ENCODE measurements around the gene RIC1.
"Not testable (repeated sequence)": the region's sequence is repeated elsewhere in the genome, so short reads cannot be mapped to it uniquely, and the experiment has no call there.

RIC1 gene

GRCh38 chr9:5790923-5791322, 162.0 kb downstream of the RIC1 start:
- DNase-seq = no peak

DNA sequence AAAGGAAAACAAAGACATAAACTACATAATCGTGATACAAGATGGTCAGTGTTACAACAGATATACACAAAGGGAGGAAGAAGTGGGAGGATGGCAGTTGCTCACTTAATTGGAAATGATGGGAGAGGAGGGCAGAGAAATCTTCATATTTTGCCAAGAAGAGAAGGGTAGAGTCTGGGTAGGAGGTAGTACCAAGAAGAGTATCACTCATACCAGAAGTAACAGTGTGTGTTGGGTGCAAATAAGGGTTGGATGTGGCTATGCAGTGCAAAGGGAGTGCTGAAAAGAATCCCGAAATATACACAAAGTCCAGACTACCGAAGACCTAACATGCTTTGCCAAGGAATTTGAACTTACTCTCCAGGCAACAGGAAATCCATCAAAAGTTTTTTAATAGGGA, 163.0 kb downstream of the RIC1 start:
- DNase-seq = no peak

- DNase-seq = peak in 1 of 5 experiments; percentile 75
These were observed 164.9 kb downstream of the RIC1 start for GRCh38 chr9:5793812-5794211.

DNA sequence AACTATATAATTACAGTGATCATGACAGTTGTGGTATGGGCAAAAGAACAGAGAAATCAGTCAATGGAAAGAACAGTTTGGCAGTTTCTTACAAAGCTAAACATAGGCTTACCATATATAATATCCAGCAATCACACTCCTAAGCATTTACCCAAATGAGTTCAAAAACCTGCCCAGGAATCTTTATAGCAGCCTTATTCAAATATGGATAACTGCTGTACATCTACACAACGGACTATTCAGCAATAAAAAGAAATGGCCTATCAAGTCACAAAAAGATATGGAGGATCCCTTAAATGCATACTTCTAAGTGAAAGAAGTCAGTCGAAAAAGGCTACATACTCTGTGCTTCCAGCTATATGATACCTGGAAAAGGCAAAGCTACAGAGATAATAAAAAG, 167.4 kb downstream of the RIC1 start:
- DNase-seq = no peak

DNA sequence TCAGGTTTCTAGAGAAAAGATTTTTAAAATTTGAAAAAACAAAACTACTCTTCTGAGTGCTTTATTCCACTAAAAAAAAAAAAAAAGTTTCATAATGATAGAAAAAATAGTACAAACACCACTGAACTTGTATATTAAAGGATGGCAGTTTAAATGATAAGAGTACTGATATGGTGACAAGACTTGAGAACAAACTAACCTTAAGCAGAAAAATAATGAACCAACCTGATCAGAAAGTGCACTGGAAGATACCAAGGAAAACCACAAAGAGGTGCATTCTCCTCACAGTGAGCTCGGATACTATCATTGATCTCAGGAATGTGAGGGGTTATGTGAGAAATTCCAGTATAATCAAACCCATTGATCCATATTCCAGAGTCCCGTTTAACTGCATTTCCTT, 169.7 kb downstream of the RIC1 start:
- peak in 1 of 5 experiments; percentile 67 for DNase-seq

- peak in 1 of 5 experiments; percentile 24 for DNase-seq
These were observed 170.4 kb downstream of the RIC1 start for GRCh38 chr9:5799314-5799713.

DNA sequence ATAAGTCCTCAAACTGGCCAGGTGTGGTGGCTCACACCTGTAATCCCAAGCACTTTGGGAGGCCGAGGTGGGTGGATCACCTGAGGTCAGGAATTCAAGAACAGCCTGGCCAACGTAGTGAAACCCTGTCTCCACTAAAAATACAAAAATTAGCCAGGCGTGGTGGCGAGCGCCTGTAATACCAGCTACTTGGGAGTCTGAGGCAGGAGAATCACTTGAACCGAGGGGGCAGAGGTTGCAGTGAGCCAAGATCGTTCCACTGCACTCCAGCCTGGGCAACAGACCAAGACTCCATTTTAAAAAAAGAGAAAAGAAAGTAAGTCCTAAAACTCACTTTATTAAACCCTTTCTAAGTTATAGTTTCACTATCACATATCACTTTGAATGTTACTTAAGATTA, 171.5 kb downstream of the RIC1 start:
- not testable (repeated sequence) for DNase-seq

DNA sequence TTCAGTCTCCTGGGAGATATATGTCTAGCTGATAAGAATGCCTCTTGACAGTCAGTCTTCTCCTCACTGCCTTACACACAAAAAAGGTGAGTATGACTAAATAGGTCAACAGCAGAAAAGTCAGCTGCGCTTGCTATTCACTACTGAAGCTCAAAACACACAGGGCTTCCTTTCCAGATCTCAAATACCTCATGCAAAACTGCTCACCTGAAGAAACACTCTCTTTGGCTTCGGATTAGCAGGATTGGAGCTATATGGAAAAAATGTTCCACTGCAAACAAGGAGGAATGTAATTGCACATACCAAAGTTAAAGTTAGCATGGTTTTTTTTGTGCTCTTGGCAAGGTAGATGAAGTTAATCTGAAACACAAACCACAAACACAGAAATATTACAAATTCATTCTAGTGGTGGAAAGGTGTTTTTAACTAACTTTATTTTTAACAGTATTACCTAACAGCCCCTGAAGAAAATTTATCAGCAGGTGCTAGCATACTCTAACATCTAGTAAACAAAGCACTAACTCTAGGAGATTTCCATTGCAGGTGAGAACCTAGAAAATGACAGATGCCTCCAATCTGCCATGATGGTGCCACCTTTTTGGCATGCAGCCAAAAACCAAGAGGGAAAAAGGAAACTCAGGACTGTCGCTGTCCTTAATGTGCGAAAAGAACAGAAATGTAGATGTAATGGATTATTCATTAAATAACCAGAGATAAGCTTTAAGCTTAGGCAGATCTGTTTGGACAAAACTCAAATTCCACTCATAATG, 172.2 kb downstream of the RIC1 start:
- DNase-seq = peak in 1 of 5 experiments; percentile 57

GRCh38 chr9:5801739-5802113, 172.8 kb downstream of the RIC1 start:
- no peak for DNase-seq

DNA sequence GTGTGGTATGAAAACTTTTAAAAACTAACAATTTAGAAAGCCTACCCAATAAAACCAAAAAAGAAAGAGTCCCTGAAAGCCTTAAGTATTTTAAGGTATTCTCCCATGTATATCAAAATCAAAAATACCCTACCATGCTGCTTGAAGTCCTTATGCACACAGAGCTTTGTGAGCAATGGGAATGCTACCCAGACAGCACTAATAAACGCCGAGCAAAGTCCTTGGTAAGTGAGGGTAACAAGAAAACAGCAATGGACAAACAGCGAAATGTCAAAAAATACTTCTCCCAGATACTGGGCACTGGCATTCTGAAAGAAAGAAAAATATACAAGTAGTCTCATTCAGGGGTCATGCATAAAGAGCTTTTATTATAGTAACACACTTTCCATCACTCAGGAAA, 176.6 kb downstream of the RIC1 start:
- no peak for DNase-seq

DNA sequence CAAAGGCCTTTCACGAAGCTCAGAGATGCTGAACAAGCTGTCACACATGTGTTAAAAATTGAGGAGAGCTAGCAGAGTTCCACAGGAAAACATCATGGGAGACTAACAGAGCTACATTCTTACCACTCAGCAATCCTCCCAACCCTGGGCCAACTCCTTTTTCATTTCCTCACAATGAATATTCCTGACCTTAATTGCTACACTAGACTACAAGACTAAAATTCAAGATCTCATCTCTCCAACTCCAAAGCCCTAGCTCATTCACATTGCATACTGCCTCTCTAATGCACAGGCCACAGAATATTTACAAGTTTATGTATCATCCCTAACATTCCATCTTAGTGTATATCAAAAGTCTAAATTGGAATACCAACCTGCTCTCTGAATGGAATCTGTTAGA, 182.8 kb downstream of the RIC1 start:
- DNase-seq = no peak

GRCh38 chr9:5813824-5814223, 184.9 kb downstream of the RIC1 start:
- no peak for DNase-seq

DNA sequence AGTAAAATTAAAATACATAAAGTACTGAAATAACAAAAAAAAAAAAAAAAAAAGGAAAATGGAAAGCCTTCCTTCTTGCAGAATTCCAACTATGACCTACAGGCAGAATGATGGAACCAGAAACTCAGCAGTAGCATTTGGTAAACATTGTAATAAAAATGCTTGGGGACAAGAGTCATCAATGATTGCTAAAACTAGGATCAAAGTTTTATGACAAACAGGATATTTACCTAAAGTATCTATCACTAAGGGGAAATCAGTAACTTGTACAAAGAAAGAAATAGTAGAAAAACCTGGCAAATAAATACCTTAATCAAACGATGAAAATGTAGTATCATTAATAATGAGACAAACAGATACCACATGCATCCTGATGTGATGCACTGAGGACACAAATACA, 186.6 kb downstream of the RIC1 start:
- DNase-seq = no peak

- no peak for DNase-seq
These were observed 189.0 kb downstream of the RIC1 start for GRCh38 chr9:5817862-5818261.

- no peak for DNase-seq
These were observed 189.7 kb downstream of the RIC1 start for GRCh38 chr9:5818424-5819142.

- DNase-seq = no peak
These were observed 190.3 kb downstream of the RIC1 start for GRCh38 chr9:5819174-5819573.

- DNase-seq = no peak
These were observed 191.5 kb downstream of the RIC1 start for GRCh38 chr9:5820425-5820824.

- DNase-seq = no peak
These were observed 196.3 kb downstream of the RIC1 start for GRCh38 chr9:5825223-5825622.

Measured in T-helper 2 cell (primary cell).